Right ventricle myocardium superior (tissue), 1 donor: ENCODE results near the gene HACD2. TPM values are rescaled to one million over a fixed set of nuclear protein-coding genes. Genes with fewer than 3 reads are reported as not detected.
A peak's percentile ranks its signal among the peaks of the same experiment; 100 is the strongest.

Experiments used
- ATAC-seq: fragments of 200-7000 bp; cut with Tn5 transposase; one replicate; pipeline ENCODE4 v1.9.1; 2020; ENCODE audit warnings: mild to moderate bottlenecking; ENCODE audit not compliant: poor library complexity
- DNase-seq: peaks from one replicate; pipeline ENCODE4 v3.0.0-alpha.2; 2020
- intact Hi-C: fragments of 100-400 bp; cut with DNase I; formaldehyde crosslinking; loops from one replicate; pipeline ENCODE4 v1.11.2; 2022
- long read RNA-seq: library from polyadenylated mRNA; unstranded; transcript quantifications from one replicate; pipeline ENCODE4 v2.0.0, GENCODE V29; 2021
- total RNA-seq: library from RNA; stranded (reverse); fragmentation: NEBNext Ultra II Directional; extraction: Animal tissue kit (Norgen Biotek cat#: 25700); gene quantifications from one replicate; pipeline ENCODE4 v1.2.1, GENCODE V29; 2021
- donor health status: DM: no; HTN: yes; CAD: no; lungs with severe emphysema.

HACD2 gene, protein sequence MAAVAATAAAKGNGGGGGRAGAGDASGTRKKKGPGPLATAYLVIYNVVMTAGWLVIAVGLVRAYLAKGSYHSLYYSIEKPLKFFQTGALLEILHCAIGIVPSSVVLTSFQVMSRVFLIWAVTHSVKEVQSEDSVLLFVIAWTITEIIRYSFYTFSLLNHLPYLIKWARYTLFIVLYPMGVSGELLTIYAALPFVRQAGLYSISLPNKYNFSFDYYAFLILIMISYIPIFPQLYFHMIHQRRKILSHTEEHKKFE
- total RNA-seq: 9.1 TPM
- long read RNA-seq, partial matches to known transcripts: 0 of 4 reads
- long read RNA-seq, other reads (novel, unspliced or antisense): 4 of 4 reads

DNA sequence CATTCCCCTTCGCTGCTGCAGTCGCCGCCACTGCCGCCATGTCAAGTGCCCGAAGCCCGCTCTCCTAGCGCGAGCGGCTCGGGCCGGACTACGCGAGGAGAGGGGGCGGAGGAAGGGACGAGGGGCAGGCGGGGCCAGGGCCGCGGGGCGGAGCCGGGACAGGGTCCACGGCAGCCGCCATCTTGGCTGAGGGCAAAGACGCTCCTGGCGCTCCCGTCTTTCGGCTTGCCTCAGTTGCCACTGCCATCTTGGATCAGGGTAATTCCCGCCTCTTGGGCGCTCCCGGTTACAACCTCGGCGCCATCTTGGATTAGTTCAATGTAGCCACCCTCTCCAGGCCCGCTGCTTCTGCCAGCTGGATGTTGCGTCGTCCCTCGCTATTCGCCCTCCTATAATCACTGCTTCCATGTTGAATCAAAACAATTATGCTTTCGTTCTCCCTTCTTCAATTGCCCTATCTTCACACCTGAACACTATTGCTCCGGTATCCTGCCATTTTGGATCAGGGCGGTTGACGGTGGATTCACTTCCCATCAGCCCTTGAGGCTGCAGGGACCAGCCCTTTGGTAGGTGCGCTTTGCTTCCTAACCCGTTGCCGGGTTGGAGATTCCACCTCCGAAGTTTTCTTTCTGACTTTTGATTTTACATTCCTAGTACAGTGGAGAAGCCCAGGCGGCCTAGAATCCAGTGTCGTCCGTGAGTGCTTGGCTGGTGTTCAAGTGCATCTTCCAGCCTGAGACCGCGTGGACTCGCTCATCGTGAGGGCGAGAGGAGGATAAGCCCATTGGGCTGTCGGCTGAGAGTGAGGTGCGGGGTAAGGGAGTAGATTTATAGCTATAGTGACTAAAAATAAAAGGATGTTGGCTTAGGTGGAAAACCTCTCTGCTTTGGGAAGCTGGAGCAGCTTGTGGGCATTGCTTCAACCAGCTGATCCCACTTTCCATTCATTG is at the start of gene HACD2:
Gene HACD2, minus strand, starts transcription at position 66 of the 950 bp plus-strand sequence. Its CDS starts 26 bp downstream, at position 40.
- ATAC-seq: peak; percentile 97
- intact Hi-C loops: no loop called here

GRCh38 chr3:123634149-123635051 is 49.5 kb upstream of the HACD2 start:
- DNase-seq: no peak
- intact Hi-C loops: no loop called here
- no peak for ATAC-seq

More for the DNA sequence above, at the start of gene HACD2:
- peak; percentile 98 for DNase-seq

DNA sequence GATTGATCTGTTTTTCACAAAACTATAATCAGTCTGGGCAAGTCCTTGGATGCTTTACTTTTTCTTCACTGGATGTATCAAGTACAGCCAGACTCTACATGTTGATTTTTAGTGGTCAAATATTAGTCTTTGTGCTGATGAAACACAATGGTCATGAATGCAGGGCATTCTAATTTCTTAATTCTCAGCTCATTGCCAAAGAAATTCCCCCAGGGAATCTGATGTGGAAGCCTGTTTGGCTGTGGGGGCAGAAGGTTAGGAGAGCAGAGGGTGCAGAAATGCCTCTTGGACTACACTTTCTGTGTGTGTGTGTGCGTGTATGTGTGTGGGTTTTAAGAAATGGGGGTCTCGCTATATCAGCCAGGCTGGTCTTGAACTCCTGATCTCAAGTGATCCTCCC is 48.7 kb upstream of the HACD2 start:
- no peak for DNase-seq
- no peak for ATAC-seq
- intact Hi-C loops: no loop called here

- DNase-seq (no peak), ATAC-seq (peak; percentile 43)
- intact Hi-C loops: no loop called here
Measured at GRCh38 chr3:123632161-123632655, 47.4 kb upstream of the HACD2 start.

DNA sequence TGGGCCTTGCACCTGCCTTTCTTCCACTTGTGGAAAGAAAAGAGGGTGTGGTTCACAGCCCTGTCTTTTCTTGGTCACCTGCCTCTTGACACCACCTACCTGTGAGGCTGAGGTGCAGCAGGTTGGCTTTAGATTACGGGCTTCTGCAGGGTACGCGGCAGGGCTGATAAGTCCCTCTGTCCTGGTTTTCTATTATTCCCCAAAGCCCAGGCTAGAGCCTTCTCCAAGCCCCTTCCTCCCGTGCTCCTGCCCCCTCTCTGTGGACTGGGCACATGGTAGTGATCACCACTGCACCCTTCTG is 44.8 kb upstream of the HACD2 start:
- ATAC-seq (no peak), DNase-seq (no peak)
- intact Hi-C loops: no loop called here

GRCh38 chr3:123628996-123629746 is 44.3 kb upstream of the HACD2 start:
- ATAC-seq: no peak
- intact Hi-C loops: no loop called here
- no peak for DNase-seq

DNA sequence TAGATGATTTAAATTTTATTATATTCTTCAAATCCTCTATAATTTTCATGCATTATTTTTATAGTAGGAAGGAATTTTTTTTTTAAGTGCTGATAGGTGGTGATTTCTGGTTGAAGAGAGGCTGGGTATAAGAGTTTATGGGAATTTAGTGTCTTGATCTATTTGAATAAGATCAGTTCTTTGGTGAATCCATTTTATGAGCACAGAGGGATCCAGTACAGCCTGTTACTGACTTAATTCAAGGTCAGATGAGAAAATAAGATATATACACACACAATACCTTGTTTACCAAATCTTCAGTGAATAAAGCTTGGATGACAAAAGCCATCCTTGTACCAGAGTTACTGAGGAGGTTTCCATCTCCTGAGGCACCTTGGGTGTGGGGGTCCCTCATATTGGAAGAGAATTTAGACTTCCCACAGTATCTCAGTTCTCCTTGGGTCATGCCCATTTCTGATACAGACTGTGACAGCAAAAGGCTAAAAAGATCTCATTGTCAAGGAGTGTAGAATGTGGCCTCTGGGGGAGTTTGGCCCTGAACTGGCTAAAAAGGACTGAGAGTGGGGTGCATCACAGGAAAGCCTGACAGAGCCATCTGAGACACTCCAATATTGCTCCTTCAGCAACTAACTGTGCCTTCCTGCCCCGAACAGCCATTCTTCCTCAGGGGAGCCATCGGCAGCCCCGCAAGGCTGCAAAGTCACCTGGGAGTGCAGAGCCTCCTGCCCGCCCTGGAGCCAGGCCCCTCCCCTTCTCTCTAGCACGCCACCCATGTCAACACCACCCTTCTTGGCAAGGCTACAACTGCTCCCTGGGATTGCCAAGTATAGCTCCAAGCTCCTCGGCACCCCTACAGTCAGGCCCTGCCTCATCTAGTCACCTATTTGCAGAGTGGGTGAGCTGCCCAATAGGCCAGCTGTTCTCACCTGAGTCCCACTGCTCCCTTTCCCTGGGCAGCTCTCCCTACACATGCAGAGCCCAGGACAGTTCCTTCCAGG is 43.1 kb upstream of the HACD2 start:
- intact Hi-C loops: no loop called here
- ATAC-seq (peak; percentile 83), DNase-seq (peak; percentile 55)

DNA sequence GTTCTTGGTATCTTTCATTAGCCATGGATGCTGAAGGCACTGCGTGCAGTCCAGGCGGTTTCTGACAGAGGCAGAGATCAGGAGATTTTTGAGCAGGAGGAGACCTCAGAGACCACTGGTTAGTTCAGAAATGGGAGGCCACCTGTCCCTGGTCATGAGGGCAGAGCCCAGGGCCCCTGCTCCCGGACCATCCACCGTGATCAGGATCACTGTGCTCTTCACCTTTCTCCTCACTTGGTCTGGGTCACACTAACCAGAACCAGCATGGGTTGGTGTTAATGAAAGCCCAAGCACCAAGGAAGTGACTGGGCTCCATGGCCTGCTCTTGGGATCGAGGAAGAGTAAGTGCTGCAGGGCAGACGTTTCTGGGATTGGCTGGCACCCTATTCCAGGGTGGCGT is 42.0 kb upstream of the HACD2 start:
- no peak for ATAC-seq
- DNase-seq: no peak
- intact Hi-C loops: no loop called here

DNA sequence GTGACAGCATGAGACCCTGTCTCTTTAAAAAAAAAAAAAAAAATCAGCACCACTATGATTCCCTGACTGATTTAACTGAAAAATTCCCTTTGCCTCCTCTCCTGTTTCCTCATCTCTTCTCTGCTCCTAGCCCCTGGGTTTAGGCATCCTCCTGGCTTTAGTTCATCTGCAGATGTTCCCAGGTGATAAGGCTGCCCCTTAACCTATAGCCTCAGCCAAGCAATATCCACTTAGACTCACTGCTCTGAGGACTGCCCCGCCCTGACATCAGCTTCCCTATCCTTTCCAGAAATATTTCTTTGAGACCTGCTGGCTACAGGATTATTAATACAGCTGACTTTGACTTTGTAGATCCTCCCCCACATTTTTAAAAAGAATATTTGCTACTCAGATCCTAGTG is 39.4 kb upstream of the HACD2 start:
- no peak for ATAC-seq
- intact Hi-C loops: no loop called here
- no peak for DNase-seq

DNA sequence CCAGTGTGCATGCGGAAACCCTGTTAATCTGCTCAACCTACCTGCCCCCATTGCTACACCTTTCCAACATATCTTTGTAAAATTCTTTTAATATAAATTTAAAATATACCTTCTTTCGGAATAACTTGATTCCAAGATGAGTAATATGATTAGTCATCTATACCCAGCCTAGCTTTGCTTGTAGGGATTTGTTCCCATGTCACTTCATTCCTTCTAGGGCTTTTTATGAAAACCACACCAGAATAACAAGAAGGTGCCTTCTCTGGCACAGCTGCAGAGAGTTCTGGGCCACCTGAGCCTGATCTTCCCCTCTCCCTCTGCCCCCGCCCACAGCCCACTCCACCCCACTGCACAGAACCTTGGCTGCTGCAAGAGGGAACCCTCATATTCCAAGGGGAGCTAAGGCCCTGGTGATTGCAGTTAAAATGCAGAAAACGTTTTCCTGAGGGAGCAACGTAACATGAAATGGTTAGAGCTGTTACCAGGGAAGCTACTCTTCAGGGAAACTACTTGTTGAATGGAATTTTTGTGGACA is 38.6 kb upstream of the HACD2 start:
- ATAC-seq (no peak), DNase-seq (no peak)
- intact Hi-C loops: no loop called here

DNA sequence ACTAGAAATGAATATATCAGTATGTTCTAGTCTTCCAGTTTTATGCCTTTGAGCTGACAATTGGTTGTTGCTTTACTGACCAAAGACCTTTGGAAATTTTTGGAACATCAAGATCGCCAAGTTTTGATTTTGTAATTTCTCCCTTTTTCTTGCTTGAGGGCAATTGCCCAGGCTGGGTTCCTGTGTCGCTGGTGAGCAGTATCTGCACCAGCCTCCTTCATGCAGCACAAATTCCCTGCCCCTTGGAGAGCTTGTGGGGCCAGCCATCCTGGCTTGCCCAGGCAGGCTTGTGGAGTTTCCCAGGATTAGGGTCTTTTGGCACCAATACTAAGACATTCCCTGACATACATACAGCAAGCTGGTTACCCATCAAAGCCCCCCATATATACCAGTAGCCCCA is 37.9 kb upstream of the HACD2 start:
- no peak for ATAC-seq
- DNase-seq: no peak
- intact Hi-C loops: no loop called here

- DNase-seq (no peak), ATAC-seq (no peak)
- intact Hi-C loops: no loop called here
Measured at GRCh38 chr3:123621850-123622189, 37.0 kb upstream of the HACD2 start.

- intact Hi-C loops: no loop called here
- ATAC-seq (no peak), DNase-seq (no peak)
Measured at GRCh38 chr3:123621186-123621849, 36.5 kb upstream of the HACD2 start.

- DNase-seq (no peak), ATAC-seq (no peak)
- intact Hi-C loops: no loop called here
Measured at GRCh38 chr3:123620343-123620742, 35.5 kb upstream of the HACD2 start.

- DNase-seq (peak; percentile 85), ATAC-seq (peak; percentile 71)
- intact Hi-C loops: no loop called here
Measured at GRCh38 chr3:123618768-123619484, 34.1 kb upstream of the HACD2 start.
